NT2/D1 (cell line): ENCODE data around the gene C11orf52.

ENCODE experiments used
- SUZ12 ChIP-seq: IDR thresholded peaks from 2 replicates; pipeline ENCODE4 v1.6.1; 2011; ENCODE audit not compliant: insufficient read length, insufficient read depth; ENCODE audit errors: extremely low read depth
- ZNF274 ChIP-seq: IDR thresholded peaks from 2 replicates; pipeline ENCODE4 v1.6.1; 2011; ENCODE audit warnings: mild to moderate bottlenecking, low read depth, low read length

- TF ChIP-seq ZNF274 (no peak), SUZ12 (no peak)
Observed at GRCh38 chr11:111966678-111967077, 48.0 kb downstream of the C11orf52 start.
